Amniotic epithelial cell (primary cell): Measurements from ENCODE around the gene BBX.
"Not testable (repeated sequence)": the region's sequence is repeated elsewhere in the genome, so short reads cannot be mapped to it uniquely, and the experiment has no call there.

Source experiments
- DNase-seq: peaks from one replicate; pipeline ENCODE4 v3.0.0-alpha.2; 2010; ENCODE audit warnings: low read depth

BBX gene

GRCh38 chr3:107542665-107543064, 19.9 kb downstream of the BBX start:
- peak; percentile 20 for DNase-seq

- DNase-seq = peak; percentile 29
These were observed 20.9 kb downstream of the BBX start for GRCh38 chr3:107543666-107544065.

GRCh38 chr3:107545680-107546120, 22.9 kb downstream of the BBX start:
- peak; percentile 46 for DNase-seq

GRCh38 chr3:107548601-107549000, 25.8 kb downstream of the BBX start:
- no peak for DNase-seq

- DNase-seq = no peak
These were observed 32.6 kb downstream of the BBX start for GRCh38 chr3:107555359-107555758.

- no peak for DNase-seq
These were observed 35.0 kb downstream of the BBX start for GRCh38 chr3:107557743-107558142.

- DNase-seq = no peak
These were observed 37.4 kb downstream of the BBX start for GRCh38 chr3:107560166-107560565.

GRCh38 chr3:107561980-107562379, 39.2 kb downstream of the BBX start:
- DNase-seq = peak; percentile 21

GRCh38 chr3:107562969-107563529, 40.3 kb downstream of the BBX start:
- peak; percentile 6 for DNase-seq

GRCh38 chr3:107565244-107565643, 42.5 kb downstream of the BBX start:
- not testable (repeated sequence) for DNase-seq

GRCh38 chr3:107571089-107571488, 48.3 kb downstream of the BBX start:
- DNase-seq = not testable (repeated sequence)

GRCh38 chr3:107571492-107571891, 48.7 kb downstream of the BBX start:
- DNase-seq = not testable (repeated sequence)

GRCh38 chr3:107574650-107575049, 51.9 kb downstream of the BBX start:
- DNase-seq = peak; percentile 56

- DNase-seq = no peak
These were observed 55.3 kb downstream of the BBX start for GRCh38 chr3:107578091-107578490.

- DNase-seq = no peak
These were observed 55.8 kb downstream of the BBX start for GRCh38 chr3:107578523-107578922.

- DNase-seq = no peak
These were observed 56.6 kb downstream of the BBX start for GRCh38 chr3:107579371-107579770.

- DNase-seq = no peak
These were observed 58.5 kb downstream of the BBX start for GRCh38 chr3:107581230-107581629.

- DNase-seq = peak; percentile 29
These were observed 65.5 kb downstream of the BBX start for GRCh38 chr3:107588217-107588616.

GRCh38 chr3:107589454-107589853, 66.7 kb downstream of the BBX start:
- DNase-seq = no peak

- DNase-seq = no peak
These were observed 68.0 kb downstream of the BBX start for GRCh38 chr3:107590786-107591185.

- DNase-seq = no peak
These were observed 69.3 kb downstream of the BBX start for GRCh38 chr3:107592073-107592472.

GRCh38 chr3:107594870-107595269, 72.1 kb downstream of the BBX start:
- no peak for DNase-seq

GRCh38 chr3:107596639-107597038, 73.9 kb downstream of the BBX start:
- no peak for DNase-seq

GRCh38 chr3:107598926-107599771, 76.4 kb downstream of the BBX start:
- DNase-seq = peak; percentile 53
